GM12878 (cell line): ENCODE data around the gene CST8. TPM values are rescaled to one million over a fixed set of nuclear protein-coding genes. Genes with fewer than 3 reads are reported as not detected.

Experiments
- ATAC-seq: fragments of 200-7000 bp; cut with Tn5 transposase; 3 replicates; pipeline ENCODE4 v1.9.1; 2020; ENCODE audit warnings: mild to moderate bottlenecking, moderate library complexity
- BruUV-seq: library from RNA; stranded (reverse); fragments of 400-500 nt; replicated peaks from 2 replicates; lab custom pipeline; 2021; lab: Mats Ljungman, UMichigan
- CTCF ChIA-PET: fragments of 300-600 bp; sonication (Branson Sonifier 250); formaldehyde crosslinking; extraction: SDS; loops from one replicate; lab custom pipeline; 2021; ENCODE audit warnings: inconsistent platforms; lab: Yijun Ruan, JAX
- POLR2A ChIA-PET: fragments of 350-600 bp; formaldehyde crosslinking; extraction: SDS; loops from one replicate; lab custom pipeline; 2021; ENCODE audit warnings: inconsistent platforms; lab: Charles Lee
- RAD21 ChIA-PET: fragments of 300-600 bp; sonication (Branson Sonifier 250); formaldehyde crosslinking; loops from one replicate; lab custom pipeline; 2023; ENCODE audit warnings: antibody characterized with exemption; ENCODE audit not compliant: unreplicated experiment; lab: Charles Lee
- SMC1A ChIA-PET: fragments of 300-600 bp; sonication (Branson Sonifier 250); formaldehyde crosslinking; loops from one replicate; lab custom pipeline; 2023; ENCODE audit not compliant: unreplicated experiment, uncharacterized antibody; lab: Charles Lee
- DNase-seq: peaks from one replicate; pipeline ENCODE4 v3.0.0-alpha.2; 2011; ENCODE audit warnings: low read depth, low spot score
- FAIRE-seq: peaks from 3 replicates; lab custom pipeline; 2011; peaks lifted over from hg19 to GRCh38; lab: Jason Lieb, UNC
- H2AFZ ChIP-seq: 2 replicates; pipeline ENCODE4 v1.6.0; 2011; ENCODE audit warnings: low read depth, low read length, control low read depth; ENCODE audit not compliant: control insufficient read depth
- H3K27ac ChIP-seq: 2 replicates; pipeline ENCODE4 v1.5.1; 2011; ENCODE audit warnings: control low read depth; ENCODE audit not compliant: control insufficient read depth, insufficient read depth
- H3K27me3 ChIP-seq, 2 experiments: replicated peaks in 1 of 2; 2 replicates each; pipeline versions ENCODE4 v1.6.0 to v1.6.1; 2011; ENCODE audit warnings: low read length in 1 of 2; ENCODE audit not compliant: control insufficient read depth in 2 of 2, insufficient read depth in 2 of 2
- H3K36me3 ChIP-seq, 2 experiments: 2 replicates each; pipeline ENCODE4 v1.5.1; 2011; ENCODE audit warnings: low read length in 1 of 2; ENCODE audit not compliant: control insufficient read depth in 2 of 2, insufficient read depth in 2 of 2
- H3K4me1 ChIP-seq: 2 replicates; pipeline ENCODE4 v1.6.1; 2011; ENCODE audit warnings: mild to moderate bottlenecking, low read length, moderate library complexity, mixed read lengths; ENCODE audit not compliant: control insufficient read depth, insufficient read depth
- H3K4me2 ChIP-seq: 2 replicates; pipeline ENCODE4 v1.6.0; 2011; ENCODE audit warnings: control low read depth; ENCODE audit not compliant: control insufficient read depth, insufficient read depth
- H3K4me3 ChIP-seq: fragments of 200-600 bp; sonication (generic); 2 replicates; pipeline ENCODE4 v1.5.1; 2016
- H3K79me2 ChIP-seq: 2 replicates; pipeline ENCODE4 v1.6.0; 2011; ENCODE audit warnings: low read length; ENCODE audit not compliant: control insufficient read depth, insufficient read depth
- H3K9ac ChIP-seq: 2 replicates; pipeline ENCODE4 v1.8.0; 2011; ENCODE audit warnings: low read length, control low read depth, mixed read lengths; ENCODE audit not compliant: control insufficient read depth, insufficient read depth
- H3K9me3 ChIP-seq: replicated peaks from 3 replicates; pipeline ENCODE4 v1.5.1; 2011; ENCODE audit warnings: mild to moderate bottlenecking, low read length; ENCODE audit not compliant: control insufficient read depth, insufficient read depth
- H4K20me1 ChIP-seq: 2 replicates; pipeline ENCODE4 v1.6.0; 2011; ENCODE audit not compliant: control insufficient read depth, insufficient read depth
- CBX5 ChIP-seq: sonication (generic); IDR thresholded peaks from 2 replicates; pipeline ENCODE4 v1.6.1; 2016; ENCODE audit warnings: low read depth, moderate library complexity, mild to moderate bottlenecking, inconsistent platforms
- EZH2 ChIP-seq: IDR thresholded peaks from 2 replicates; pipeline ENCODE4 v1.6.1; 2012; ENCODE audit warnings: low read depth, mild to moderate bottlenecking, control low read depth, inconsistent platforms, low read length, borderline replicate concordance; ENCODE audit not compliant: control insufficient read depth
- JUNB ChIP-seq: IDR thresholded peaks from 2 replicates; pipeline ENCODE4 v1.6.1; 2016; ENCODE audit warnings: antibody characterized with exemption, mild to moderate bottlenecking
- LARP7 ChIP-seq: fragments of 450-650 bp; IDR thresholded peaks from 2 replicates; pipeline ENCODE4 v1.6.1; 2017; ENCODE audit warnings: mild to moderate bottlenecking
- PBX3 ChIP-seq: IDR thresholded peaks from 2 replicates; pipeline ENCODE4 v1.6.1; 2011; ENCODE audit warnings: mild to moderate bottlenecking, low read depth, low read length, moderate library complexity; ENCODE audit not compliant: insufficient replicate concordance
- PML ChIP-seq: IDR thresholded peaks from 2 replicates; pipeline ENCODE4 v1.6.1; 2012; ENCODE audit warnings: low read length, inconsistent platforms
- PRDM15 ChIP-seq: fragments of 450-650 bp; formaldehyde crosslinking; IDR thresholded peaks from 2 replicates; pipeline ENCODE4 v1.4.0; 2020; ENCODE audit warnings: mild to moderate bottlenecking, moderate library complexity
- RB1 ChIP-seq: fragments of 450-650 bp; formaldehyde crosslinking; IDR thresholded peaks from 2 replicates; pipeline ENCODE4 v1.6.1; 2017; ENCODE audit warnings: mild to moderate bottlenecking, borderline replicate concordance
- RUNX3 ChIP-seq: IDR thresholded peaks from 2 replicates; pipeline ENCODE4 v1.6.1; 2012; ENCODE audit warnings: low read length, inconsistent platforms
- WGBS: methylation state at CpG from one replicate; pipeline ENCODE4 v1.1.6; 2016; ENCODE audit warnings: low lambda C conversion rate; ENCODE audit not compliant: insufficient replicate concordance, insufficient coverage; ENCODE audit errors: missing lambda C conversion rate; 5-methylcytosine and 5-hydroxymethylcytosine counted together
- in situ Hi-C: fragments of 300-500 bp; cut with MboI; formaldehyde crosslinking; loops from 9 replicates; pipeline ENCODE4 v1.14.3; 2018; ENCODE audit warnings: mixed read lengths
- intact Hi-C: fragments of 100-400 bp; cut with micrococcal nuclease; formaldehyde crosslinking; loops from one replicate; pipeline ENCODE4 v1.14.2; 2022; ENCODE audit not compliant: unreplicated experiment
- polyA plus RNA-seq, 11 experiments: library from polyadenylated mRNA; depleted of rRNA in 4 of 11; unstranded in 6 of 11; stranded (reverse) in 5 of 11; fragments of >200 nt; fragmentation: Nextera tagmentation in 4 of 11; fragmentation: Illumina TruSeq in 1 of 11; extraction: Ambion mirVana in 4 of 11; extraction: Trizol in 1 of 11; gene quantifications; 1 replicate in 1 of 11; 2 replicates in 10 of 11; pipeline versions ENCODE4 v1.2.1 to v1.2.3, GENCODE V29; 2011 to 2016; ENCODE audit warnings: inconsistent platforms in 2 of 11, missing spikeins in 2 of 11, low read depth in 1 of 11
- total RNA-seq, 4 experiments: library from RNA; depleted of rRNA in 3 of 4; stranded (reverse); fragments of >200 nt in 3 of 4; fragmentation: Illumina TruSeq in 1 of 4; extraction: Trizol in 1 of 4; gene quantifications; 2 replicates each; pipeline versions ENCODE4 v1.2.1 to v1.2.3, GENCODE V29; 2013 to 2021

Gene CST8
- total and polyA plus RNA-seq, 10 of the 15 experiments (the other 5 are each of a cell fraction or from before 2014, with no cell fraction given) = not detected

- Histone ChIP-seq H3K4me3 (no peak overlapping the region), H3K4me2 (no peak overlapping the region), H3K79me2 (no peaks in the 10 kb centered on the region), H3K4me1 (peaks cover under 1% of the 10 kb centered on the region; the same call in 1 of the 2 replicates), H3K27me3 (no peaks in the 10 kb centered on the region), H3K36me3 (no peaks in the 10 kb centered on the region), H3K9me3 (no peaks in the 10 kb centered on the region; the same call in 2 of the 3 replicates), H3K27ac (no peak overlapping the region), H3K9ac (no peak overlapping the region), H4K20me1 (no peaks in the 10 kb centered on the region), H2AFZ (no peak overlapping the region)
- TF ChIP-seq JUNB (peak; percentile 13; the same call in 1 of the 2 replicates), RB1 (no peak), RUNX3 (peak; percentile 51), PML (no peak), CBX5 (peak; percentile 79; the same call in 1 of the 2 replicates), PBX3 (no peak)
- DNase-seq (peak; percentile 17), FAIRE-seq (no peak), ATAC-seq (no peak; the same call in 2 of the 3 replicates)
- 0% methylated on average over 1 of the region's 1 CpG for WGBS
- intact Hi-C loops = no loop called here
- POLR2A ChIA-PET = no interaction called here
- CTCF ChIA-PET = no interaction called here
- in situ Hi-C loops = no loop called here
- no TSS peak for BruUV-seq
- SMC1A ChIA-PET = interaction anchor here (1.5 kb wide), 1 partner anchor 55 kb away, joined by 3 read pairs; no protein-coding TSS in a partner anchor
- RAD21 ChIA-PET = no interaction called here
Measured at GRCh38 chr20:23497536-23497935, 6.6 kb downstream of the CST8 start.

DNA sequence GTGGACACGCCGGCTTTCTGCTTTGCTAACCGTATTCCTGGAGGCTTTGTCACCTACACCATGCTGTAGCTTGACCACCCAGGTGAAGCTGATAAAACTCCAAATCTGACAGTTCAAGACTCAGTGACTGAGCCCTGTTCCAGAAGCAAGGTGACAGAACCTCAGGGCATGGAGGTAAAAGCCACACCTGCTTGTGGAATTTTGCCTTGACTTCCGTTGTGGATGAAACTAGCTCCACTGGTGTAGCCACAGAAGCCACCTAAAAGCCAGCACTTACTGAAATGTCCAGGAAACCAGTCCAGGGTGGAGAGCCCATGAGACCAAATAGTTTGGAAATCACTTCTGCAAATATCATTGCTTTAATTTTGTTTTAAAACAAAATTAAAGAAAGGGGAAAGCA, 11.0 kb downstream of the CST8 start:
- RAD21 ChIA-PET = no interaction called here
- CTCF ChIA-PET = no interaction called here
- Histone ChIP-seq H4K20me1 (no peaks in the 10 kb centered on the region), H3K9ac (no peak overlapping the region), H2AFZ (no peak overlapping the region), H3K27me3 (no peaks in the 10 kb centered on the region), H3K9me3 (no peaks in the 10 kb centered on the region; the same call in 2 of the 3 replicates), H3K36me3 (no peaks in the 10 kb centered on the region), H3K27ac (no peak overlapping the region), H3K4me2 (no peak overlapping the region), H3K79me2 (no peaks in the 10 kb centered on the region), H3K4me1 (no peaks in the 10 kb centered on the region), H3K4me3 (no peak overlapping the region)
- in situ Hi-C loops = no loop called here
- WGBS = 56% methylated on average over 4 of the region's 4 CpGs
- POLR2A ChIA-PET = no interaction called here
- intact Hi-C loops = no loop called here
- ATAC-seq = no peak
- no peak for DNase-seq
- FAIRE-seq = no peak
- no TSS peak for BruUV-seq
- SMC1A ChIA-PET = no interaction called here
- TF ChIP-seq EZH2 = no peak
- no peak for TF ChIP-seq LARP7
- no peak for TF ChIP-seq PRDM15 (CRISPR knock-in tag)
